Measurements from ENCODE around the gene GAD1.

Gene GAD1

DNA sequence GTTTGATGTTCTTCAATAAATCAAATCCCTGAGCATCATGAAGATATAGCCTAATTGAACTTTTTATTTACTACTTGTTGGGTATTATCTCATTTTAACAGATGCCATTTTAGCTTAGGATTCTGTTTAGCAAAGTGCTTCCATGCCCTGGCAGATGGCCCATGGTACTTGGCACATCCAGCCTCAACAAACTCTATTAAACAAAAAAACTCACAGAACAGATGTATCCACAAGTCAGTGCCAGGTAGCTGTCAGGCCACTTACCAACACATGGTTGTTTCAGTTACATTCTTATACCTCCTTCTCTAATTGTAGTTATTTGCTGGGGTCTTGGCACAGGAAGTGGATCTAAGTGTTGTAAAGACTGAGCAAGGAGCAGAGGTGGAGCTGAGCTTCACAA lies 29.6 kb downstream of the GAD1 start:
- no peak for DNase-seq

DNA sequence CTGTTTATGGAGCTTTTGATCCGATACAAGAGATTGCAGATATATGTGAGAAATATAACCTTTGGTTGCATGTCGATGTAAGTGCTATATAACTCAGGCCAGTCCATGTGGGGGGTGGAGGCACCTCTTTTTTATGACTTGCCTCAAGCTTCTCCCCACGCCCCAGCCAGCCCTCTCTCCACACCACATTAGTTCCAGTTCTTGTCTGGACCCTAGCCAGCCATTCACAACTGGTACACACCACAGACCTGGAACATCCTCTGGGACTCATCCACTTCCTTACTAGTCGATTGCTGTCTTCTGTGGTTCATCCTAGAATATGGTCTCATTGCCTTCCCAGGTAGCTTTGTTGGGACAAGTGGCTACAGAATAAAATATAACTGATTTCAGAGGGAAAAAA lies 31.0 kb downstream of the GAD1 start:
- no peak for DNase-seq

DNA sequence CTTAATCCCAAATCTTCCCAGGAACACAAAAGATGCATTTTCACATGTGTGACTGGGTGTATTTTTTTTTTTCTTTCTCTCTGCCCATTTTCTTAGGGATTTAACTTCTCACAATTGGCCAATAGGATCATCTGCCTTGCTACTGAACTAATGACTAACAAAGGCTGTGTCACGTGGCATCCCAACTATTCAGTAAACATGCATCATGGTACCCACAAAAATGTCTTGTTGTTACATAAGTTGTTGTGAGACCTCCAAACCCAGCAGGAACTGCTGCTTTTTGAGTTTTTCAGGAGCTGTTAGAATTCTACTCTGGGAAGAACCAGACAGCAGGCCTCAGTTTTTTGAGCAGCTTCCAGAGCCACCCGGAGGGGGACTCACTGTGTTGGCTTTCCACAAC lies 31.9 kb downstream of the GAD1 start:
- DNase-seq: no peak

DNA sequence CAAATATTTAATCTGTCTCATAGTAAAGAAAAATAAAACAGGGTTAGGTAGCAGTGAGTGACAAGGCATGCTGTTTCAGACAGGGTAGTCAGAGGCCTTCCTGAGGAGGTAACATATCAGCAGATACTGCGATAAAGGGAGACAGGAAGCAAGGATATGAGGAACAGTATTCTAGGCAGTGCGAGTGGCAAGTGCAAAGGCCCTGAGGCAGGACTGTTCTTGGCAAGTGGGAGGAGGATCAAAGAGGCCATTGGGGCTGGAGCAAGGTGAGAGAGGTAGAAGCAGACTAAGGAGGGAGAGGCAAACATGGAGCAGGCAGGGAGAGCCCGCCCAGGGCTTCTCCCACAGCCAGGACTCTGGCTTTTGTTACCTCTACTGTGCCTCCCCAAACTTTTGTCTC lies 33.6 kb downstream of the GAD1 start:
- DNase-seq: no peak

DNA sequence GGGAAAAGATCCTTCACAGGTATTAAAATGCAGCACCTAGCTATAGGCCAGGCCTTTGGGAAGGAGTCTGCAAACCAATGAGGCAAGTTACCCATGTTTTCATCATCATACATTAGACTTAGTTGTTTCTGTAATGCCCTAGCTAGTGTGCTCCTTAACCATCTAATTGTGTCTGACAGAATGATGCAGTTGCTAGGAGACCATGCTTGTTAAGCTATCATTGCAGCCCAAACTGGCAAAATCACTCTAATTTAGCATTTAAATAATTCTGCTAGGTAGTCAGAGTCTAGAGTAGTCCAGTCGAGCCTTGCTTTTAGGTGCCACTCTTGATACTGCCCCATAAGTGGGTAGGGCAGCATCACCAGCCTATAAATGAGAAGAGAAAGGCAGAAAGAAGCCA lies 34.9 kb downstream of the GAD1 start:
- DNase-seq: no peak

DNA sequence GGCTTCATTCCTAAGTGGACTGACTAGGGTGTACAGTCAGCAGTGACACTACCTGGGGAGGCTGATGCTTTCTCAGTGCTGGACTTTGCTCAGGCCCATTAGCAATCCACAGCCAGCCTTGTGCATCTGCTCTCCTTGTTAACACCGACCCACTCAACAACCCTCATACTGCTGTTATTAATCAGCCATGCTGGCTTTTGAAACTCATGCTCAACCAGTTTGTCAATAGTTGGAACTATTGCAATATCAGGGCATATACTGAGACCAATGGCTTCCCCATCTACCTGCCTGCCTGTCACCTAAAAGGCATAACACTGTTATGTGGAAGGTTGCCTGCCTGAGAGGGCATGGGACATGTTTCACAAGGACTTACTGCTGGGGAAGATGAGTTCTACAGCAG lies 39.4 kb downstream of the GAD1 start:
- no peak for DNase-seq

DNA sequence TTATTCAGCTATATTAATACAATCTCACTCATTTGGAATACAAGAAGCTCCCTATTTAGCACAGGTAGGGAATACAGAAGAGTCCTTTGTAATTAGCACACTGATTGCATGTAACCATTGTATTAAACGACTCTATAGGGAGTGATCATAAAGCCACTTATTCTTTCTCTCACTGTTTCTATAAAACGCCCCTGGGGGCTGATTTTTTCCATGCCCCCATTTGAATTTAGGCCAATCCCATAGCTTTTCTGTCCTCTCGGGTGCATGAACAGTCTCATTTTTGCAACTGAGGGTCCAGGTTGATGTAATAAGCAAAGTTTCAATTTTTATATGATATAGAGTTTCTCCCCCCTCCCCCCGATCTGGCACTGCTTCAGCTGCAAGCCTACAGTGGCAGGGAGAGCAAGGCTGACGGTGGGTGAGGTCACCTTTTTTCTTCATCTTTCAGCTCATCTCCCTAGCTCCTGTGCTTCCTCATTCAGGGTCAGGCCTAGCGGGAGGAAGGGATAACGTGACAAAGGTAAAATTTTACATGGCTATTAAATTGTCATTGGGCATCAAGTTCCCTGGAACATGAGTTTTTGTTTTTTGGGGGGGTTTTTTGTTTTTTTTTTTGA lies 45.7 kb downstream of the GAD1 start:
- no peak for DNase-seq

DNA sequence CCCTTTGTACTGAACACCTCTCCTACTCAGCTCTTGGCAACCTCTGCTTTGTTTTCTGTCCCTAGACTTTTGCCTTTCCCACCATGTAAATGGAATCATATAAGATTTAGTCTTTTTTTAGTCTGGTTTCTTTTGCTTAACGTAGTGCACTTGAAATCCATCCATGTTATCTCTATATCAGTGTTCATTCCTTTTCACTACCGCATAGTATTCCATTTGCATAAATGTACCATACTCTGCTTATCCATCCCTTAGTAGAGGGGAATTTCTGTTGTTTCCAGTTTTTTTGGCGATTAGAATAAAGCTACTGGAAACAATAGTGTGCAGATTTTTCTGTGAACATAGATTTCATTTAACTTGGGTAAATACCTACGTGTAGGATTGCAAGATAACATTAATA lies 46.4 kb downstream of the GAD1 start:
- DNase-seq: no peak

DNA sequence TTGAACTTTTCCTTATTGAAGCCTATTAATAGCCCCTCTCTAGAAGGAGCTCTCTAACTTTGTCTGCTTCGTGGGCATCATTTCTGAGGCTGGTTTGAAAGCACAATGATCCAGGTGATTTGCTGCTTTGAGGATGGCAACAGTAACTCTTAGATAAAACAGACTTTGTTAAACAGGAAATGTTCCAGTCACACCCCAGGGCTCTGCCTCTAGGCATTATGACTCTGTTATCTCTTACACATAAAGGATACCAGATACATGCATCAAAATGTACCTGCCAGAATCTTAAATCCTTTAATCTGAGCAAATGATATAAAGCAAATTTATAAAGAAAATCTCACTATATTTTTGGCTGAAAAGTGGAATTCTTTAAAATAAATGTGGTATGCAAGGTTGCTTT lies 52.3 kb downstream of the GAD1 start:
- no peak for DNase-seq

DNA sequence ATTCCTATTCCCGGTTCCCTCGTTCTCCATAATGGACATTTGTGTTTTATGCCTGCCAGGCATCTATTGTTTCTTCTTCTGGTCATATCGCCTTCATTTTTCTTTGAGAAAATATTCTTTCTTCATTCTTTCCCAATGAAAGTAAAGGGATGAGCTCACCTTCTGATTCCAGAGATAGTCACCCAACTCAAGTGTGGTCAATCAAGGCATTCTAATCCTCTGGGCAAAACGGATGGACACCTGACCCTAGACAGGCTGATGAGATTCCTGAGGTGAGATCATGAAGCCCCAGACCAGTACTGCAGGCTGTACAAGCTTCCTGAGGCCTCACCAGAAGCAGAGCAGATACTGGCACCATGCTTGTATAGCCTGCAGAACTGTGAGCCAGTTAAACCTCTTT lies 52.8 kb downstream of the GAD1 start:
- no peak for DNase-seq

DNA sequence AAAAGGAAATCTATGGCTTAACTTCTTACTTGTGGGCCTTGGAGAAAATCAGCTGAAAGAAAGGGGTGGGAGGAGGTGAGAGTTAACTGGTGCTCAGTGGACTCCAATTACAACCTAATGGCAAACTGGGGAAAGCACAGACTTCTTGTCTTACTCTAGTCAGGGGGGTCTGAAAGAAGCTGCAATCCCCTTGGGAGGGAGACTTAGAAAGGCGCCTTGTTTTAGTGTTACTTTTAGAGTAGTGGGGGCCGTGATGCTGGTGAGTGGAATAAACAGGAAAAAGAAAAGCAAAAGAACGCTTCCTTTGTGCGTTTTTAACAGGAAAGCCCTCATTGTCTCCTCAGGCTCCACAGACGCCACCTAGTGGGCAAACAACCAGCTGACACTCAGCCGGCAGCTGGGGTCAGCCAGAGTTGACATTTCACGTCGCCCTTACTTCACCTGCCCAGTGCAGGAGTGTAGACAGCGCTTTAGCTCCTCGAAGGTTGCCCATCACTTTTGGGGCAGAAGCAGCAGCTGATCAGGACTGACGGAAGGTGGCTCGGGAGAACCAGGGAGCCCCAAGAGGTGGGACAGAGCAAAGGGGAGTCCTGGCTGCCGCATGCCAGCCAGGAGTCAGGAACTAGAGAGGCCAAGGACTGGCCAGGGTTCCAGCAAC lies 56.5 kb downstream of the GAD1 start:
- peak; percentile 88 for DNase-seq

DNA sequence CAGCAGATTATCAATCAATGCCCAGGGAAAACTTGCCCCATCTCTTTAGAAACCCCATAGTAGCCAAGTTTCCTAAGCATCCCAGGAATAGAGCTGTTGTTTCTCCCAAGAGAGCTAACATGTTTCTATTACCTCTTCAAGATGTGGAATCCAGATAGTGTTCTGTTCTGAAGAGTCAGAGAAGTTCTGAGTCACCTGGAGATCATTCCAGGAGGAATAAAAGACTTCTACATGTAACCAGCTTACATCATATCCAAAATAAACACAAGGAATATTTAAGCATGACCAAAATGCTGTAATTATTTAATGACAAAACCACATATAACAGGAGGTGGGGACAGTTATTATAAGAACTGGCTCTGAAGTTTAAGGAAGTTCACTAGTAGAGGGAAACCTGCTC lies 61.4 kb downstream of the GAD1 start:
- no peak for DNase-seq

DNA sequence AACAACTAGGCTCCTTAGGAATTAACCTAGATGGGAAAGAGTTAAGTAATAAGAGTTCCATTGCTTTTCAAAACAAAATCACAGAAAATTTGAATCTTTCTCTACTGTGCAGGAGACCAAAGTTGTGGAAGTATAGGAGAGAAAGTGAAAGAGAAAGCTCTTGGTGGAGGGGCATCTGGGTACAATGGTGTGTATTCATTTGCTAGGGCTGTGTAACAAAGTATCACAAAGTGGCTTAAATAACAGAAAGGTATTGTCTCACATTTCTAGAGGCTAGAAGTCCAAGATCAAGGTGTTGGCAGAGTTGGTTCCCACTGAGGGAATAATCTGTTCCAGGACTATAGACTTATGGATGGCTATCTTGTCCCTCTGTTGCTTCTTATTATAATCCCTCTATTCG lies 61.8 kb downstream of the GAD1 start:
- no peak for DNase-seq

DNA sequence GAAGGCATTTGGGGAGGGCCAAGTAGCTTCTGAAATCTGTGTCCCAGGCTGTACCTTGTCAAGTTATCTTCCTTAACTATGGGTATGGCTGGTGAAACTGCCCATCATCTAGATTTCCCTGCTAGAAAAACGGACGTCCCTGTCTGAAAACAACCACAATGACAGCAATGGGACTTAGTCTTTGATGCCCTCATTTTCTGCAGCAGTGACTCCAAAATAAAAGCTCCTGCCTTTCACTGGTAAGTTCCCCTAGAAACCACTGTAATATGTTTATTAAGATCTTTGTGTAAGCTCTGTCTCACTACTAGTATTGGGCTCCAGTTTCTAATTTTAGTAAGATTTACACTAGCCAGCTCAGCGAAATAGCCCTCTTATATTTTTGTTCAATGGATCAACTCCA lies 65.2 kb downstream of the GAD1 start:
- no peak for DNase-seq

DNA sequence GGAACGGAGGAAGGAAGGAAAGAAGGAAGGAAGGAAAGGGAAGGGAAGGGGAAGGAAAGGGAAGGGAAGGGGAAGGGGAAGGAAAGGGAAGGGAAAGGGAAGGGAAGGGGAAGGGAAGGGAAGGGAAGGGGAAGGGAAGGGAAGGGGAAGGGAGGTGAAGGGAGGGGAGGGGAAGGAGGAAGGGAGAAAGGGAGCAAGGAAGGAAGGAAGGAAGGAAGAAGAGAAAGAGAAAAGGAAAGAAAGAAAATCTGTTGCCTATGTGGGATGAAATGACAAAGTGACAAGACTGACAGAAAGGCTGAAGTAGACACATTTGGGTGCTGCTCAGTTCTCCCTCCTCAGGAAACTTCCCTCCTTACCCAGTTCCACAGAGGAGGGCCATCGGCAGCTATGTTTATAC lies 66.1 kb downstream of the GAD1 start:
- DNase-seq: no peak

DNA sequence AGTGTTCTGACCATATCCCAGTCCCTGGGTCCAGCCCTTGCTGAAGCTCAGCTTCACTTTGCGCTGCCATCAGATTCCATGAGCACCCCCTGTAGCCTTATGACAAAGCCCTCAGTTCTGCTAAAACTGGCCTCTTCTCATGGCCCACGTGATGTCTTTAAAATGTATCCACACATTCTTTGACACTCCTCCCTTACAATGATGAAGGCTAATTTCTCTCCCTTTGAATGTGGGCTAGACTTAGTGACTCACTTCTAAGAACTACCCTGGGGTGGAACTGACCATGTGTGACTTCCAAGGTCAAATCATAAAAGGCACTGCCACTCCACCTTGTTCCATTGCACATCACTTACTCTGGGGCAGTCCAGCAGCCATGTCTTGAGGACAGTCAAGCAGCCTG lies 67.0 kb downstream of the GAD1 start:
- DNase-seq: no peak

DNA sequence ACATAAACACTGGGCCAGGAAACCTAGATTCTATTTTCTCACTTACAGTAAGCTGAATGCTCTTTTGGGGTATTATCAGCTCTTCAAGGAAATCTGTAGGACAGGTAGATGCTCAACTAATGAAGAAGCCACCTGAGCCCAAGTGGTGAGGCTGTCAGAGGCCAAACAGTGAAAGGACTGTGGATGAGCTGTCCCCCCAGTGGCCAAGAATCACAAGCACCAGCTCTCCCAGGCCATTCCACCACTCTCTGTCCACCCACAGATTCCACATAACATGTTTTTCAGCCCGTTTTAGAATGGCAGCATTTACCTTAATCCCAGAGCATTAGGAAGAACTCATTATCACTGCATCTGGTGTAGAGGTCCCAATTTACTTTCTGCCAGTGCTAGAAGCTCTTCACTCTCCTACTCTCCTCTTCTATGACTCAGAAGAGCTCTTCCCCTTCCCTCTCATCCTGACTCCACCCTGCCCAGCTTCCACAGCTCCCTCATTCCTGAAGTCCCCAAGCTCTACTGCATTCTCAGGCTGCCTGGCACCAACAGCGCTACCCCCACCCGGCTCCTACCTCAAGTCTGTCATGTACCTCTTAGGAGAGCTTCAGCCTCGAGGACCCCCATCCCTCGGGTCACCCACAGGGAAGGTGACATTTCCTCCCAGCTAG lies 68.6 kb downstream of the GAD1 start:
- DNase-seq: no peak

DNA sequence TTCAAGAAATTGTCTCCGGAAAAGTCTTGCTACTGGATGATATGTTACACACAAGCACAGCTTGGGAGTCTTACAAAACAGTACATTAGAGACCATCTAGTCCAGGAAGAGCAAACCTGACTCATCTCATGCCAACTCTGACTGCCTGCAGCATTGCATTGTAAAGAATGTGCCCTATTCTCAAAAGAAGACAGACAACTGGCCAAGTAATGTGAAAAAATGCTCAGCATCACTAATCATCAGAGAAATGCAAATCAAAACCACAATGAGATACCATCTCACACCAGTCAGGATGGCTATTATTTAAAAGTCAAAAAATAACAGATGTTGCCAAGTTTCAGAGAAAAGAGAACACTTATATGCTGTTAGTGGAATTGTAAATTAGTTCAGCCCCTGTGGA lies 69.7 kb downstream of the GAD1 start:
- DNase-seq: no peak

DNA sequence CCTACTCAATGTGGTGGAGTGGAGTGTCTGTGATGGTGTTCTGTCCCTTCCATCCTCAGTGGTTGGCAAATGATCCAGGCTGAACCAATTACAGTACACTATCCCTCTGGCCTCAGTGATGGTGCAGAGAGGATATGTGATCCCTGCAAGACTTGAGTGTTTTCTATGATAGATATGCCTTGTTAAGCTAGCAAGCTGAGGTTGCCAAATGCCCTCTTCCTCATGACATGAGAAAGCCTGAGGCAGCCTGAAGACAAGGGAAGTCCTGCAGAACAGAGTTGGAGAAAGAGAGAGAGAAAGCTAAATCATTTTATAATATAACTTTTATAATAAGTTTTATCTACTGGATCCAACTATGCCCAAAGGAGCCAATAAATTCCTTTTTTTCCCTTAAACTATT lies 70.8 kb downstream of the GAD1 start:
- no peak for DNase-seq

DNA sequence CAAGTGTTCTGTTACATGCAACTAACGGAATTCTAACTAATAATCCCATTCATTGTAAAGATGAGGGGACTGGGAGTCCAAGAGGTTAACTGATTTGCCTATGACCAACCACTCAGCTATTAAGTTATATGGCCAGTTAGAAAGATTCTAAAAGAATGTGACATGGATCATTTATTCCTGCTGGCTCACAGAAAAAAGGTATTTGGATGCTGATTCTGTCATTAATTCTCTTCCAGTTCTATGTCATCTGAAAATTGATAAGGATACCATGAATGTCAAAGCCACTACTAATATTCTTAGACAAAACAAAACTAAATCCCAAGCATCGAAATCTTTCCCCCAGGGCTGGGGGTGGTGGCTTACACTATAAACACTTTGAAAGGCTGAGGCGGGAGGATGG lies 71.2 kb downstream of the GAD1 start:
- DNase-seq: no peak

DNA sequence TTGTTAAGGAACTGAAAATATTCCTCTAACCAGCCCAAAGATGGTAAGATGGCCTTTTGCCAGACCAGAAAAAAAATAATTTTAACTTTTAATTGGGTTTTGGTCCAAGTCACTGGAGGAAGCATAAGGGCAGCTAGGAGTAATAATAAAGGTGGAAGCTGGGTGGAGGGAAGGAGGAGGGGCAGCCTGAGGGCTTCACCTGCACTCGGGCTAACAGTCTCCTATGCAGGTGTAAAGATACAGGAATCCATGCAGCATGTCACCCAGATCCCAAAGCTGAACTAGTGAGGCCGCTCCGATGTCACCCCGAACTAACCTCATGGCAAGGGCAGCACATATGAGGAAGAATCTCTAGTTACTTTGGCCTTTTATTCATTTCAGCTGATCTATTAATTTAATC lies 75.2 kb downstream of the GAD1 start:
- DNase-seq: no peak

DNA sequence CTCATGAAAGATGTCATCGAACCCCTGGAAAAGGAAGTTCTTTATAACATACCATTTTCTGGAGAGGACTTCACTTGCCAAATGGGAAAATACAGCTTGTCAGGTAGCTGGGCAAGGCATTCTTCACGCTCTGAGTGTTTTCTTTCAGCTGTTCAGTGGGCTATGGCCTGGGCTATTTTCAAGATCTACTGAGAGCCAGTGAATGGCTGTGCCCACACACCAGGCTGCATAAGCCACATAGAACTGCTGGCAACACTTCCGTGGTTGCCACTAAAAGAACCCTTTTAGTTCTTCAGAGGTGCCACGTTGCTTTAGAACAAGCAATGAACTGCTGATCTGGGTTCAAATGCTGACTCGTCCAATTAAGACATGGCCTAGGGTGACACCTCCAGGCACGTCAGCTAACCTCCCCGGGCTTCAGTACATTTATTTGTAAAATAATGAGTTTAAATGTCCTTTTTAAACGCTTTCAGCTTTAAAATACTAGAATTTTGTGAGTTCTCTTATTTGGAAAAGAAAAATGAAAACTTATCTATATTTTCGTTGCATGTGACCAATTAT lies 75.8 kb downstream of the GAD1 start:
- DNase-seq: no peak

DNA sequence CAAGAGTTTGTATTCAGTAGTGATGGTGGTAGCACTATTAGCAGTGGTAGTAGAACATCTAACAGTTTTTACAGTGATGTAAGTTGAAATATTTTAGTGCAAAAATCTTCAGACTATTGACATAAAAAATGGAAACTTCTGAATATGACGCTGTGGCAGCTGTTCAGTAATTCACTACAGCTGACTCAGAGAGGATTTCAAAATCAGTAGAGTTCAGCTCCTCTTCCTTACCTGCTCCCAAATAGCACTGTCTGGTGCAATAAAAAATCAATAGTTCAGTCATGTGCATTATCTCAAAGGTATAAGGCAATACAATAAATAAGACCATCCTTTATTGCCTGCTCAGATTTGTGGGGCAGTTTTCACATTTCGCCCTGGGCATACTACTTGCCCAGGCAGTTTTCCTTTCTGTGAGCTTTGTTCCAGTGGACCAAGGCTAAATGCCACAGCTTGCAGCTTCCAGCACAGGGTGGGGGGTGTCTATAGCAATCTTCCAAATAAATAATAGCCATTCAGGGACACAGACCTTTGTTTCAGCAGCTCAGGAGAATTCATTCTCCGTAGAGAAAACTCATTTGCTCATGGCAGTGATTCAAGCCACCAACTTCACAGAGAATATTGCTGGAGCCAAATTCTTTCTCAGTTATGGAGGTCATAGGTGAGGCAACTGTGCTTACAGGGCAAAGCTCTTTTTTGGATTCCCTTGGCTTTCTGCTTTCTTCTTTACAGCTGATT lies 78.5 kb downstream of the GAD1 start:
- DNase-seq: no peak

DNA sequence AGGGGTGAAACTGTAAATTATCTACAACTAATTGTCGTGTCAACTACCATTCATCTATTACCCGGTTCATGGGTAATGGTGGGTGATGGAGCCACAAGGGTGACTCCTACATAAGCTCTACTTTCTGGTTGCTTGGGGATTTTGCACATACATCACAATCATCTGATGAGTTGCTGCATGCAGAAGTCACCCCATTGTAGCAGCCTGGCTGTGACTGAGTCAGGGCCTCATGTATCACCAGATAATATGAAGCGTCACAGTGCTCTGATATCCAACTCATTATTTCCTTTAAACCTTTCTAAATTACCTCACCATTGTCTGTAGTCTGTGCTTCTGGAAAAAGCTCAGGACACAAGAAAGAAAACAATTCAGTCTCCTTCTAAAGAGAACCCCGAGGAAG lies 79.9 kb downstream of the GAD1 start:
- no peak for DNase-seq
